COLO668 (cell line): ENCODE data around the gene RPL31.

Experiments
- DNase-seq: peaks from one replicate; lab custom pipeline; 2025; ENCODE audit not compliant: unreplicated experiment; lab: John Stamatoyannopoulos, UW

The RPL31 gene

DNA sequence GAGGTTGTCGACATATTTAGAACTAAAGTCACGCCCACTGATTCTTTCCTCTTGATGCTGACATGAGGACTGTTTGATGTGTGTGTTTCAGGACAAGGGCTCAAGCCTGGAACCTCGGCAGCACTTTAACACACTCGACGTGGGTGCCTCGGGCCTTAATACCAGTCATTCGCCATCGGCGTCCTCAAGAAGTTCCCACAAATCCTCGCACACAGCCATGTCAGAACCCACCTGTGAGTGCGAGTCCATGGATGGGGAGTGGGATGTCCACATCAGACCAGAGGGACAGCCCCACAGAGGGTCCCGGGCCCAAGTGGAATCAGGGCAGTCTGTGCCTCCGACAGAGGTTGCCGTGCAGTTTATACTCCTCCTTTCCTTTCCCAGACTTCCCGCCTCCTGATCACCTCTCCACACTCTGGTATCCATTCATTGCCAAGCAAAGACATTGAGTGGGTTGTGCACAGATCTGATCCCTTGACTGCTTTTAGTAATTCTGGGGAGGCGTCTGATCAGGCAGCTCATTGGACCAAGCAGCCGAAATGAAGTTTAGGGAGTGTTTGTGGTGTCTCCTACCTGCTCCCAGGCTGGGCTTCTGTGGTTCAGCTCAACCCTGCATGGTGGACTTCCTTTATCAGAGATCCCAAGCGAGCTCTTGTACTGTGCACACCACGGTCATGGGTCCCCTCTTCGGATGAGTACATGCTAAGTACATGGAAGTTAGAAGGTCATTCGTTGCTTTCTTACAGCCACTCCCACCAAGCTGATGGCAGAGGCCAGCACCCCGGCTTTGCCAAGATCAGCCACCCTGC is 27.2 kb upstream of the RPL31 start:
- DNase-seq: no peak

DNA sequence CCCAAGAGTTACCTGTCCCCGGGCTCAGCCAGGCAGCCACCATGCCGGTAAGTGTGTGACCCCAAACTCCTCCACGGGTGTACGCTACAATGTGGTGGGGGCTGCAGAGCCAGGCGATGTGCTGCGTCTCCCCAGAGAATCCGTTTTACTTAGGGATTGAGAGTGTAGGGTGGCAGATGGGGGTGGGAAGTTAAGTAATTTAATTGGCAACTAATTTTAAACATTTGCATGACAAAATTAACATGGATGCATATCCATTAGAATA is 26.6 kb upstream of the RPL31 start:
- no peak for DNase-seq

DNA sequence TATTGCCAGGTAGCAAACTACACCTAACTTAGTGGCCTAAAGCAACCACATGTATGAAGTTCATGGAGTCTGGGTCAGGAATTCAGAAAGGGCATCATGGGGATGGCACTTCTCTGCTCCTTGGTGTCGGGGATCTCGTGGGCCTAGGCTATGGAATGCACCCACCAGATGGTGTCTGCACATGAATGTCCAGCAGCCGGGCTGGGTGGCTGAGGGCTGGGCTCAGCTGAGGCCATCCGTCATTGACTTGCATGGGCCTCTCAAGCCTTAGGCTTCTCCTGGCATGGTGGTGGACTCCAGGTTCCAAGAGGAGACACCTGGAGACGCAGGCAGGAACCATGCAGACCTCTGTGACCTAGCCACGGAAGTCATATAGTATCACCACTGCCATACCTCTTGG is 26.0 kb upstream of the RPL31 start:
- DNase-seq: no peak

DNA sequence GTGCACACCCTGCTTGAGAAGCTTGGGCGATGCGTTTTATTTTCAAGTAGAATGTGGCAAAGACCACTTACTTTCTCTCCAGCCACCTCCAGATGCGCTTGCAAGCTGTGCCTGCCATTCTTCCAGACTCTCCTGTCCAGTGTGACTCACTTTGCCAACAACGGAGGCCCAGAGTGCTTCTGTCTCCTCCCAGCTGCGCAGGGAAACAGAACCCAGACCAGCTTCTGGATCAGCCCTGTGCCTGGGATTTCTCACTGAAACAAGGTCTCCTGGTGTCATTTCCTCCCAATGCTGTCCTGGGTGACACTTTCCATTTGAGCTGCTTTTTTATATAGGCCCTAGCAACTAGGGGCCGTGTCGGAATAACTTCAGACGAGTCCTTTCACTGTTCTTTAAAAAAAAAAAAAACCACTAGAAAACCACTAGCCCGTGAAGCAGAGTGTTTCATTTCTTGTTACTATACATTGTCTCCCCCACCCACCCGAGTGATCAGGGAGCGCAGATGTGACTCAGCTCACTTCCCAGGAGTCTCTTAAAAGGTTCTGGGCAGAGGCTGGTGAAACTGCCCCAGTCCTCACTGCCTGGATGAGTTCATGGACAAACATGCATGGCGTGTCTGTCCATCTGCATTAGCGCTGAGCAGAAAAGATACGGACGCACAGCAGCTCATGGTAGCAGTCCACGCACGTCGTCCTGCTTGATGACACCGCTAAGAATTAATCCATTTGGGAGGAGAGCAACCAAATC is 25.3 kb upstream of the RPL31 start:
- no peak for DNase-seq

DNA sequence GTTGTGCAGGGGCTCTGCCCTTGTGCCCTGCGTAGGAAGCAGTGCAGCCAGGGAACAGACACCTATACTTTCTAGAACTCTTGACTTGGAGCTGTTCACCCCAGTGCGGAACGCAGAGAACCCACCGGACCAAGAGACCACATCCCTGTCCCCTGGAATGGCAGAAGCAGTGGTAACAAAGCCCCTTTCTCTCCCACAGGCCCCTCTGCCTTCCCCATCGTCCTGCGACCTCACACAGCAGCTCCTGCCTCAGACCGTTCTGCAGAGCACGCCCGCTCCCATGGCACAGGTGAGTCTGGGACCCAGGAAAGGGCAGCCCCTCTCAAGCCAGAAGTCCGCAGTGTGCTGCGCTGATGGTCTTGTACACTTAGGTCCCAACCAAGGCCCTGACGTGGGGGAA is 24.6 kb upstream of the RPL31 start:
- DNase-seq: no peak

DNA sequence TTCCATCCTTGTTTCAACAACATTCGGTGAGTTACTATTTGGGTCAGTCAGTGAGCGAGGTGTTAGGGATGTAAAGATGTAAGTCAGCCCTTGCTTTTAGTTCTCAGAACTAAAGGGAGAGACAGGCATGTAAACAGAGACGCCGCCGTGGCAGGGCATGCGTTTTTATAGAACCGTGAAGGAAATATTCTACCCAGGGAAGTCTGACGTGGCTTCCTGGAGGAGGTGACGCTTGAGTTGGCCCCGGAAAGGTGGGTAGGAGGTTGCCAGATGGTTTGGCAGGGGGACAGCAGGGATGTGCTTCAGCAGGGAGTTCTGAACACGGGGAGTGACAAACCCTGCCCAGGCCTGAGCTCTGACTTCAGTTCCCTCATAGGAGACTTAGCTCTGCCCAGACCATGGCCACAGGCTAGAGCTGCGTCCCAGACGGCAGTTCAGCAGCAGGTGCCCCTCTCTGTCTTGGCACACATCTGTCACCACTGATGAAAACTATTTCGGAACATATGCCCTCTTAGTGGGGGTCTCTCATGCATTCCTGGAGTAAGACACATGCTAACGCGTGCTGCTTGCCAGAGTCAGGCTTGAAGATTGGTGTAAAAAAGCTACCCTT is 23.4 kb upstream of the RPL31 start:
- no peak for DNase-seq

DNA sequence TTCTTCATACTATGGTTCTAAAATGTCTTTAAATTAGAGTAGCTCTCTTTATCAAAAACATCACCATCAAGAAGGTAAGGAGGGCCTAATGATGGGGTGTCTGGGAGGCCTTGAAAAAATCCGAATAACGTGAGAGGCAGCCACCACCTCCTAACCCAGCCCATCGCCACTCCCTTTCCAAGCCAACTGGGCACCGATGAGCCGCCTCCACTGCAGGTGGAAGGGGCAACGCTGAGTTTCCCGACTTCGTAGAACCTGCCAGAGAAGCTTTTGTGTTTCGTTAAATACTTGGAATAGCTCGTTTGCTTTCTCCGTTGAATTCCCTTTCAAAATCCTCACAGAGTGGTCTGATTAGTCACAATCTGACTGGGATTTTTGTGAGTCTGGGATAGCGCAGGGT is 22.0 kb upstream of the RPL31 start:
- no peak for DNase-seq

DNA sequence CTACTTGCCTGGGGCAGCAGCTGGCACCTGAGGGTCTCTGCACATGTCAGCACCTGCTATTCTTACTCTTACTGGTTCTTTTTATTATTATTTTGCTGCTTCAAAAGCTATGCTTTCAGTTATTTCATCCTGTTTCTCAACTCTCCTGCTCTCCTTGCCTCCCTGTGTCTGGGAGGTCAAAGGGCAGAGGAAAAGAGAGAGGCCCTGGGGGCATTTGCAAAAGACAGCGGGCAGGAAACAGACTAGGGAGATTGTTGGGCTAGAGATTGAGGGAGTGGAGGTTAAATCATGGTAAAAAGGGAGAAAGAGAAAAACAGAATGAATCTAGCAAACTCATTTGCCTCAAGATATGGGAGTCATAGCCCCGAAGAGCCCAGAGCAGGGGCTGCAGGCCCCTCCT is 21.1 kb upstream of the RPL31 start:
- no peak for DNase-seq

DNA sequence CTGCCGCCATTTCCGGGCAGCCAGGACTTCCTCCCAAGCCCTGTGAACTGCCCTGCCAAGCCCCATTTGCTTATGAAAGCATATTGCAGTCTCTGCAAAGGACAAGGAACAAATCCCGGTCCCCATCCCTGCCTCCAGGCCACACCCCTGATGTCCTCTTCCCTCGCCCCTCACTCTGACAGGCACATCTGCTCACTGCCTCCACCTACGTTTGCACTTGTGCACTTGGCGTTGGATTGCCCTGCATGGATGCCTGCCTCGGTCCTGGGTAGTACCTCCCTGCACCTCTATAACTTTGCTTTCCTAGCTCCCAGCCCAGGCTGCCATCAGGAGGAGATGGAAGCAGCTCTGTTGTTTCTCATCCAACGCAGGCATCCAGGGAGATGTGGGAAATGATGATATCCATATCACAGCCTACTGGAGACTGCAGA is 19.6 kb upstream of the RPL31 start:
- no peak for DNase-seq

DNA sequence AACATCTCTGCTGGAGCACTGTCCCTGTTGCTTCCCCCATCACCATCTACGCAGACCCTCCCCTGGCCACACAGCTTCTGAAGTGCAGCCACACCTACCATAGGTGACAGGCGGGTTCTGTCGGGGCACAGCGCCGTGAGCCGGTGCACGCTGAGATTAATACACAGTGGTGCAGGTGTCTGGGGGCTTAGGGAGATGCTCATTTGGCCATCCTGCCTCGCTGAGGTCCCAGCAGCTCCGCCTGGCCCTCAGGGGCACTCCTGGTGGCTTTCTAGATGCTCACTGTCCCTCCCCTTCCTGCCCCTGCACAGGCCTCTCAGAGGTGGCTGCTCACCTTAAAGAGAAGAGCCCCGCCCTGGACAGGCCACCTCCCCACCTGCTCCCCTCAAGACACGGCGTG is 18.9 kb upstream of the RPL31 start:
- DNase-seq: no peak

DNA sequence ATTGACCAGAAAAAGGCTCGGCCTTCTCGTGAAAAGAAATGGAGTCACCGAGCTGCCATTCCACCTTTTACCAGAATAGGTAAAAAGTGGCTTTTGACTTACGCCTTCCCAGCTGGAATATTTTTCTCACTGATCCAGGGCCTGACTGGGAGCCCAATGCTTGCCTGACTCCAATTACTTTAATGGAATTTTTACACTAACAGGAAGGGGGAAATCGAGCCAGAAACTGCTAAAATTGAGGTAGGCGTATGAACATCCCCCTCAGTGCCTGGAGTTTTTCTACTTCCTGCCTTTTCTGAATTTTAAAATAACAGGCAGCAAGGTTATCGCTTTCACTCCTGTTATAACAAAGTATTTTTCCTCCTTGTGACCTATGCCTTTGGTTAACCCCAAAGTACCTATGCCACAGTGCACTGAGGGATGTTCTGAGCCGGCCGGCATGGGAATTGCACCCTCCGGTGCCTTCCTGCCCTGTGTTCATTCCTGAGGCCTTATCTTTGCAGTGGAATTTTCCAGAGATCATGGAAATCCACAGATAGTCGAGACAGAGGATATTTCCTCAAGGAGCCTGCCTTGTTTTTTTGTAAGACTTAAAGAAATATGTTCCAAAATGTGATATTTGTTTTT is 18.3 kb upstream of the RPL31 start:
- DNase-seq: no peak

DNA sequence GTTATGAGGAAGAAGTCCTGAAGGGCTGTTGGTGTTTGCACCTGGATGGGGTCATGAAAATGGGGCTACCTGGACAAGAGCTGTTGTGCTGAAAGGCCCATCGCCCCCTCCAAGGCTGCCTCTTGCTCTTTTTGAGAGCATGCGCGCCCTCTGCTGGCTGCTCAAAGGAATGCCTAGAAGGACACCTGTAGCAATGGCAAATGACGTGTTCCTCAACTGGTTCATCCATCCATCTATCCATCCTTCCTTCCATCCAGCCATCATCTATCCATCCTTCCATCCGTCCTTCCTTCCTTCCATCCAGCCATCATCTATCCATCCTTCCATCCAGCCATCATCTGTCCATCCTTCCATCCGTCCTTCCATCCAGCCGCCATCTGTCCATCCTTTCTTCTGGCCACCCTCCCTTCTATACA is 17.2 kb upstream of the RPL31 start:
- DNase-seq: peak; percentile 74

DNA sequence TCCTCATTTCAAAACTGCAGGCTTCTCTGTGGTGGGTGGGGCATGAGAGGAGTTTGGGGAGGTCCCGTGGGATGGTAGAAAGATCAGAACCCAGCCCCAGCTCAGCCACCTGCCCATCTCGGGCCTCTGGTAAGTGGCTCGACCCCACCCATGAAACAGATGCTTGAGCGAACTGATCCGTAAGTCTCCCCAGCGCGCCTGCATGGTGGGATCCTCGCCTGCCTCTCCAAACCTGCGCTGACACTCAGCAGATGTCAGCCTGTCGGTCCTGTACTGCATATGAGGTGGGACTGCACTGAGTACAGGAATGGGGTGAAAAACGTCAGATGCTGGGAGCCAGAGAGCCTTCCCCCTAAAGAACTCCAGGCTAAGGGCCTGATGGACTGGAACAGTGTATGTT is 15.9 kb upstream of the RPL31 start:
- no peak for DNase-seq

DNA sequence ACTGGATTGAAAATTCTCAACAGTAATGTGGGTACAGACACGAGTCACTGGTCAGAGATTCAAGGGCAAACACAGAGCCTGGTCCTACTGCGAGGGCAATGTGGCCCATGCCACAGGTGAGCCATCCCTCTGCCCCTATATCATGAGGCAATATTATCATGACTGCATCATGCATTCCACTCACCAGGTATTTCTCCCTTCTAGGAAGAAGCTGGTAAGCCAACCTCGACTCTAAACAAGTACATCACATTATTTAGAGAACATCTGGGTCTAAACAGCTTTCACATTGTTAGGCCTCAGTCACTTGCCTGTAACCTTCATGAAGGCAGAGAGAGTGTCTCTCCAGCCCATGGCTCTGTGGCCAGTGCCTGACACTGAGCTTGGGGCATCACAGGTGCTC is 14.6 kb upstream of the RPL31 start:
- no peak for DNase-seq

DNA sequence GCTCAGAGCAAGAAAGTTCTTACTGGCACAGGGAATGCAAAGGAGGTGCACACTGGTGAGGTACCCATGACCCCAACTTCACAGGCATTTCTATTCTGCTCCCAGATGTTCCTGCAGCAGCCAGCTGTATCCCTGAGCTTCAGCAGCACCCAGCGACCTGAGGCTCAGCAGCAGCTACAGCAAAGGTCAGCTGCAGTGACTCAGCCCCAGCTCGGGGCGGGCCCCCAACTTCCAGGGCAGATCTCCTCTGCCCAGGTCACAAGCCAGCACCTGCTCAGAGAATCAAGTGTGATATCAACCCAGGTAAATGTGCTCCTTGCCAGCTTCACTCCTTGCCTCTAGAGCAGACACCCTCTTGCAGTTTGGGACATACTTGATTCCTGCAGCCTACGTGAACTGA is 14.1 kb upstream of the RPL31 start:
- no peak for DNase-seq

DNA sequence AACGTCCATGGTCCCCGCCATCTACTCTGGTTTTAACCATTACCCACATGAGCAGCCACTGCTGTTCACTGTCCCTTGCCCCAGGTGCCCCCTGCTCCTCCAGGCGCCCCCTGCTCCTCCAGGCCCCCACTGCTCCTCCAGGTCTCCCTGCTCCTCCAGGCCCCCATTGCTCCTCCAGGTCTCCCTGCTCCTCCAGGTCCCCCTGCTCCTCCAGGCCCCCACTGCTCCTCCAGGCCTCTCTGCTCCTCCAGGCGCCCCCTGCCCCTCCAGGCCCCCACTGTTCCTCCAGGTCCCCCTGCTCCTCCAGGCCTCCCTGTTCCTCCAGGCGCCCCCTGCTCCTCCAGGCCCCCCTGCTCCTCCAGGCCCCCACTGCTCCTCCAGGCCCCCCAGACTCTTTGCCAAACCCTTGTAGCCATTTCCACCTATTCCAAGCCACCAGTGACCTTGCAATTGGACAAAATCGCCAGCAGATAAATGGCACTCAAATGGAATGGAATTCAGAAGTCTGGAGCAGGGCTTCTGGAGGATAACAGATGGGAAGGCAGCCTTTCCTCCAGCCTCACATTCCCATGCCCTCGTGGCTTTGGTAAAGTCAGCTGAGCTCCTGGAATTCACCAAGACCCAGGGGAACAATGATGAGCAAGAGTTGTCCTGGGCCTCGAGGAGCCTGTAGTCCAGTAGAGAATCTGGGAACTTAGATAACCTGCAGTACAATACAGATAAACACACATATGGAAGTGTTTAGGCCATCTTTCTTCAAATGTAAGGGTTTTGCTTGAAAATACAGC is 13.3 kb upstream of the RPL31 start:
- DNase-seq: no peak

DNA sequence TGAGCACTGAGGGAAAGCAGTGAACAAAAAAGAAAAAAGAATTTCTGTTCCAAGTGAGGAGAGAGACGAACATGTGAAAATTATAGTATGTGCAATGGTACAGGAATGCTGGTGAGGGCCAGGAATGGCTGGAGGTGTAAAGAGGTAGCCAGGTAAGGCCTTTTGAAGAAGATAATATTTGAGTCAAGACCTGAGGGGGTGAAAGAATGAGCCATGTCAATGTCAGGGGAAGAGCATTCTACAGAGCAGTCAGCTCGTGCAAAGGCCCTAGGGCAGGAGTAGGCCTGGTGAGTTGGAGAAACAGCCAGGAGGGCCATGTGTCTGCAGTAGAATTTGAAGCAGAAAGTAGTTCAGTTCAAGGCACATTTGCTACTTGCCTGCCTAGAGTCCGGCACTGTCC is 12.4 kb upstream of the RPL31 start:
- no peak for DNase-seq

DNA sequence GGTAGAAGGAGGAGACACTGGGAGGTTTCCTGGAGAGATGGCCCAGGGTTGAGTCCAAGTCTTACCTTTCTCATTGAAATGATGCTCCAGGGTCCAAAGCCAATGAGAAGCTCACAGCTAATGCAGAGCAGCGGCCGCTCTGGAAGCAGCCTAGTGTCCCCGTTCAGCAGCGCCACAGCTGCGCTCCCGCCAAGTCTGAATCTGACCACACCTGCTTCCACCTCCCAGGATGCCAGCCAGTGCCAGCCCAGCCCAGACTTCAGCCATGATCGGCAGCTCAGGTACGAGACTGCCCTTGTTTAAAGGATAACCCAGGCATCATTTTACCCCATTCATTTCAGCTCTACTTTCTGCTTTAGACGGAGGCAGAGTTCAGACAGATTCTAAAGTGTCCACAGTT is 11.9 kb upstream of the RPL31 start:
- DNase-seq: no peak

DNA sequence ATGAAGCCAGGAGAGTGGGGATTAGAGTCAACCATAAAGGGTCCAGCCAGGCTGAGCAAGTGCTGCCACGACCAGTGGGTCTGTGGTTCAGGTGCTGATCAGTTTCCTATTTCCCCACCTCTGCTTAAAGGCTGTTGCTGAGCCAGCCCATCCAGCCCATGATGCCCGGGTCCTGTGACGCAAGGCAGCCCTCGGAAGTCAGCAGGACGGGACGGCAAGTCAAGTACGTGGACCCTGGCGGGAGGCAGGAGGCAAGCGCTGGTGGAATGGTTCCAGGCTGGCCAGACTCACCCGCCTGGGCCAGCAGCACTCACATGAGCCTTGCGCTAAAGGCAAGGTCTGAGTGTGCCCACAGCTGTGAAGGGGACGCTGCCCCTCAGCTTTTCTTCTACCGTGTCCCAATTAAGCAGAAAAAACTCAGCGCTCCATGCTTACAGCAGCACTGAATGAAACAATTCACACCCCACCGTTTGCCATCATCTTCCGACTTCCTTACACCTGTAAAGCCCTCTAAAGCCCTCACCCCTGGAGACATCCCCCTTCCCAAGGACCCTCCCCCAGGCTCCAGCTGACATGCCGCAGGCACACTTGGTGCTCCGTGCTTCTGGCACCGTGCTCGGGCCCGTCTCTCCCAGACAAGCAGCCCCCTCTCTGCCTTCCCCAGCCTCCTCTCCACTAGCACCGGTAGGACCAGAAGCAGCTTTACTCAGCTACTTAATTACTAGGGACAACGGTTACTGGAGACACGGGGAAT is 11.3 kb upstream of the RPL31 start:
- DNase-seq: no peak

DNA sequence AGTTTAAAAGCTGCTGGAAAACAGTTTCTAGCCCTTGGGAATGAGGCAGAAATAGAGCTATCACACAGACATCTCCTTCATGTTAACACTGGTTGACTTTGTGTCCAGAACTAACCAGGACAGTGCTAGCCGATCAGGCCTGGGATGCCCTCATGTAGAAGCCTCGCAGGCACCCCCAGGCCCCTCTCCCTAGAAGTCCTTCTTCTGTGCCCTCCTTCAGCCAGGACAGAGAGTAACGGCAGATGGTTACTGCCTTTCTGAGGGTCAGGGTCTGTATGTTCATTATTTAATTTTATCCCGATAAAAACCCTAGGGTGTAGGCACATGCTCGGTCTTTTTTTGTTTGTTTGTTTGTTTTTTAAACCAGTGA is 10.7 kb upstream of the RPL31 start:
- no peak for DNase-seq

DNA sequence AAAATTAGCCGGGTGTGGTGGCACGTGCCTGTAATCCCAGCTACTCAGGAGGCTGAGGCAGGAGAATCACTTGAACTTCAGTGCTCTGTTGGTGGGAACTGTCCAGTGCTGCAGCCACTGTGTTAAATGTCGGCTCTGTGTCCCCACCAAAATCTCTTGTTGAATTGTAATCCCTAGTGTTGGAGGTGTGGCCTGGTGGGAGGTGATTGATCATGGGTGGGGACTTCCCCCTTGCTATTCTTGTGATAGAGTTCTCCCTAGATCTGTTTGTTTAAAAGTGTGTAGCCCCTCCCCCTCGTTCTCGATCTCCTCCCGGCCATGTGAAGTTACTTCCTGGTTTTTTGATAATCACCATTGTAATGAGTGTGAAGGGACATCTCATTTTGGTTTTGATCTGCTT is 9.8 kb upstream of the RPL31 start:
- DNase-seq: no peak
